Measurements from ENCODE around the gene SCN1B.

SCN1B gene

DNA sequence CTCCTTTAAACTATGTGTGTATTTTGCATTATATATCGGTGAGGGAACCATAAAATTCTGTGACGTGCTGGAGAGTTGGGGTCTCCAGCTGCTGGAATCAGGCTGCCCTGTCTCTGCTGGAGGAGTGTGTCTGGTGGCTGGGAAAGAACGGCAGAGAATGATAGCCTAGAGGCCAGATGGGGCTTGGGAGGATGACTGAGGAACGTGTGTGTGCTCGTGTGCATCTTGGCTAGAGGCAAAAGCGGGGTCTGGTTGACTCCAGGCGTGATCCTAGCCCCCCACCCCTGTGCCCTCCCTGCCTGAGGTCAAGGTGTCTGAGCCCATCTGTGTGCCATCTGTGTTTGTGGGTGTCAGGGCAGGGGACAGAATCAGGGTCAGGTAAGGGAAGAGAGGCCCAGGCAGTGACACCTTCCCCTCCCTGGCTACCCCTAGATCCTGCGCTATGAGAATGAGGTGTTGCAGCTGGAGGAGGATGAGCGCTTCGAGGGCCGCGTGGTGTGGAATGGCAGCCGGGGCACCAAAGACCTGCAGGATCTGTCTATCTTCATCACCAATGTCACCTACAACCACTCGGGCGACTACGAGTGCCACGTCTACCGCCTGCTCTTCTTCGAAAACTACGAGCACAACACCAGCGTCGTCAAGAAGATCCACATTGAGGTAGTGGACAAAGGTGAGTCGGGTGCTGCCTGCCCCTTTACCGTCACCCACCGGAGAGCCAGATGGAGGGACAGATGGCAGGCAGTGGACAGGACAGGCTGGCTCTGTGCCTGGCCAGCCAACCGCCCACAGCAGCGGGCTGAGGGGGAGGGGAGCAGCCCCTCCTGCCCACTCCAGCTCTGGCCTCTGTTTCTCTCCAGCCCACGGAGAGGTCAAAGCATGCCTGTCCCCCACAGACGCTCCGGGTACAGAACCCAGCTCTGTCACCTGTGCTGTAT lies 3.1 kb downstream of the SCN1B start:
- no peak overlapping the region for H3K4me3 ChIP-seq (ENCODE audit: low read depth, low read length)
- TF ChIP-seq CTCF (IDR thresholded peaks at IDR 0.05; ENCODE audit: control insufficient read depth, extremely low read depth, insufficient read depth): no peak

DNA sequence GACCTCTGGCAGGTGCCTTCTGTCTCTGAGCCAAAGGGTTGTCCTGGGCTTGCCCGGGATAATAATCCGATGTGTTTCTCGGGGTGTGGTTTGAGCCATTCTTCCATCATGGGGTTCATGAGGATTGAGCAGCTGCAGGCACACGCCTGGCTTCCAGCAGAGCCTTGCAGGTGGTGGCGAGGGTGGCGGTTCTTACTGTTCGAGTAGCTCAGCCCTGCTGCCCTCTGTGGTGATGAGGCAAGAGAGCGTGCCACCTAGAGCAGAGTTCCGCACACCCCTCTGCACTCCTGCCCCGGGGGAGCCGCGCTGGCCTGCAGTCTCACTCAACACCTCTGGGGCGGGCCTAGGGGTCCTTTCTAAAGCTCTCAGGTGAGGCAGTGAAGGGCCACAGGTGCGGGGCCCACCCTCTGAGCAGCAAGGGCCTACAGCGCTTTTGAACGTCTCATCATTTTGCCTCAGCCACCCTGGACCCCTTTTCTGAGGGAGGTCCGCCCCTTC lies 3.8 kb downstream of the SCN1B start:
- no peak for TF ChIP-seq CTCF (IDR thresholded peaks at IDR 0.05; ENCODE audit: control insufficient read depth, extremely low read depth, insufficient read depth)
- H3K4me3 ChIP-seq (ENCODE audit: low read depth, low read length): no peak overlapping the region
- DNase-seq (ENCODE audit: low read depth): no peak

More for the DNA sequence above, 3.1 kb downstream of the SCN1B start:
- DNase-seq (ENCODE audit: low read depth): no peak

DNA sequence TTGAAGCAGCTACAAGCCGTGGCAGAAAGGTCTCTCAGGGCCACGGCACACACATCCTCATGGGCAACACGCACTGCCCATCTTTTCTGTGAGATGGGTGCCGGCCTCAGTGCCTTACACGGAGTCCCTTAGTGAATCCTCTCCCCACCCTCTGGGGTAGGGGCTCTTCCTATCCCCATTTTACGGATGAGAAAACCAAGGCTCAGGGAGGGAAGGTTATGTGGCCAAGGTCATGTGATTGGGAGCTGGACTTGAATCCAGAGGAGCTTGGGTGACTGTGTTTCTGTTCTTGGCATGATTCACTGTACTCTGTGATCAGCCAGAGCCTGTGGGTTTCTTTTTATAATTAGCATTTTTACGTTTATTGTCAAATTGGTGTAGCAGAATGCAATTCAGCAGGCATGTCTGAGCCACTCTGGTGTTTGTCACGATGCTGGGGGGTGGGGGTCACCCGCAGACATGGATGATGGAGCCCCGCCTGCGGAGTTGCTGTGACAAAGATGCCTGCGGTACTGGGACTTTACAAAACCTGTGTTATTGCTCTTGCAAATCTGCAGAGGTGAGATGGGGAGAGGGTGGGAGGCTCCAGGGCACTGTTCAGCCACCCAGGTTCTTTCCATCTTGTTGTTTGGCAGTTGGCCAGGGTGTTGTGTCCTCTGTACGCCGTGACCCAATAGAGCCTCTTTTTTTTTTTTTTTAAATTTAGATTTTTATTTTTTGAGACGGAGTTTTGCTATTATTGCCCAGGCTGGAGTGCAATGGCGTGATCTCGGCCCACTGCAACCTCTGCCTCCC lies 4.5 kb downstream of the SCN1B start:
- no peak for DNase-seq (ENCODE audit: low read depth)
- no peak overlapping the region for H3K4me3 ChIP-seq (ENCODE audit: low read depth, low read length)
- no peak for TF ChIP-seq CTCF (IDR thresholded peaks at IDR 0.05; ENCODE audit: control insufficient read depth, extremely low read depth, insufficient read depth)

DNA sequence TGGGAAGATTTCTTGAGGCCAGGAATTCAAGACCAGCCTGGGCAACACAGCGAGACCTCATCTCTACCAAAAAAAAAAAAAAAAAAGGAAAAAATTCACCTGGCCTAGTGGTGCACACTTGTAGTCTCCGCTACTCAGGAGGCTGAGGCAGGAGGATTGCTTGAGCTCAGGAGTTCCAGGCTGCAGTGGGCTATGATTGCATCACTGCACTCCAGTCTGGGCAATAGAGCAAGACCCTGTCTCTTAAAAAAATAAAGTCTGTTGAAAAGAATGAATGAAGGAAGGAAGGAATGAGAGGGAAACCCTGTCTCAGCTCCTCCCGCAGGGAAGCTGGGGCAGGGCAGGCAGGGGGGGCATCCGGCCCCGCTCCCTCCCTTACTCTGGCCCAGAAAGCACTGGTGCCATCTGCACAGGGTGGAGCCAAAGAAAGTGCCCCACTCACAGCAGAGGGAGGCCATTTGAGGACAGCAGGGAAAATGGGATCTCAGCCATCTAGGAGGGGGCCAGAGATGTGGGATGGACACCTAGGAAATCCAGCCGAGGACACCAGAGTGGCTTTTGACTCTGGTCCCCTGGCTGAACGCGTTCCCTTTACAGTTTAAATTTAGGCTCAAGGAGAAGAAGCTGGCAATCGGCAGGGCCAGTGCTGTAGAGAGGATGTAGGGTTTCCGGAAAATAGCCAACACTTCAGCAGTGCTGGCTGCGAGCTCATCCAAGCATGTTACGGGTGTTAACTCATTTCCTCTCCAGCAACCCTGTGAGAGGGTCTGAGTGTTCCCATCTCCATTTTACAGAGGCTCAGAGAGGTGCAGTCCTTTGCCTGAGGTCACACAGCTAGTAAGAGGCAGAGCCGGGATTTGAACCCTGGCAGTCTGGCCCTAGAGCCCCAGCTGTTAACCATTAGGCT lies 7.7 kb downstream of the SCN1B start:
- no peak for TF ChIP-seq CTCF (IDR thresholded peaks at IDR 0.05; ENCODE audit: control insufficient read depth, extremely low read depth, insufficient read depth)
- no peak for DNase-seq (ENCODE audit: low read depth)
- H3K4me3 ChIP-seq (ENCODE audit: low read depth, low read length): no peak overlapping the region

DNA sequence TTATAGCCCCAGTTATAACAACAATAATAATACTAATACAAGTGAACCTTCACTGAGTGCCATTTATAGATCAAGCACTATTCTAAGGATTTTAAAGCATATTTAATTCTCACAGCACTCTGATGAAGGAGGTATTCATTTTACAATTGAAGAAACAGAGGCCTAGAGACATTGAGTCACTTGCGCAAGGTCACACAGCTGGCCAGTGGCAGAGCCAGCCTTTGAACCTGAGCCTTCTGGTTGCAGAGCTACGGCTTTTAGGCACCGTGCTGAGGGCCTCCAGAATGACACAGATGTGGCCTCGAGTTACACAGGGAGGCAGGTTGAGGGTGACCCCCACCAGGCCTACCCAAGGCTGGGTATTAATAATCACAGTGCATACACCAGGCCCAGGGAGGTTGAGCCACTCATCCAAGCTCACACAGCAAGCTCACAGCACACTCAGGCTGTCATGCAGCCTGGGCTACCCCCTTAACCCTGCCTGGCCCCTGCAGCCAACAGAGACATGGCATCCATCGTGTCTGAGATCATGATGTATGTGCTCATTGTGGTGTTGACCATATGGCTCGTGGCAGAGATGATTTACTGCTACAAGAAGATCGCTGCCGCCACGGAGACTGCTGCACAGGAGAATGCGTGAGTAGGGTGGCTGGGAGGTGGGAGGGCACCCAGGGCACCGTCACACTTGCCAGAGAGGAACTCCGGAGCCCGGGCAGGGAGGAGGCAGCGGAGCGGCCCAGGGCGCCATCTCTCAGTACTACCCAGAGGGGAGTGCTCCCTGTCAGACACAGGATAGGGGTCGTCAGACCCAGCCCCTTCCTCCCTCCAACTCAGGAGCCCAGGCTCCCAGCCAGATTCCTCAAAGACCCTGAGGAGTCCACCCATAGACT lies 8.6 kb downstream of the SCN1B start:
- TF ChIP-seq CTCF (IDR thresholded peaks at IDR 0.05; ENCODE audit: control insufficient read depth, extremely low read depth, insufficient read depth): no peak
- no peak for DNase-seq (ENCODE audit: low read depth)
- no peak overlapping the region for H3K4me3 ChIP-seq (ENCODE audit: low read depth, low read length)
